Esophagus muscularis mucosa (tissue), 4 donors: Measurements from ENCODE around the gene TEX48. TPM values are rescaled to one million over a fixed set of nuclear protein-coding genes. Genes with fewer than 3 reads are reported as not detected.

Experiments
- DNase-seq: peaks from one replicate; pipeline ENCODE4 v3.0.0-alpha.2; 2017; ENCODE audit errors: extremely low spot score
- H3K27ac ChIP-seq, 4 donors: fragments of 200-600 bp; sonication (generic); replicated peaks in 1 of 4; 1 replicate in 3 of 4; 2 replicates in 1 of 4; pipeline ENCODE4 v1.5.1; 2016 to 2019; ENCODE audit warnings: mild to moderate bottlenecking in 1 of 4
- H3K27me3 ChIP-seq, 4 donors: fragments of 200-600 bp; sonication (generic); one replicate each; pipeline versions ENCODE4 v1.5.1 to v1.6.0; 2016 to 2019
- H3K36me3 ChIP-seq, 4 donors: fragments of 200-600 bp; sonication (generic); one replicate each; pipeline ENCODE4 v1.5.1; 2016 to 2019
- H3K4me1 ChIP-seq, 4 donors: fragments of 200-600 bp; sonication (generic); one replicate each; pipeline ENCODE4 v1.5.1; 2016 to 2019
- H3K4me3 ChIP-seq, 4 donors: fragments of 200-600 bp; sonication (generic); 1 replicate in 2 of 4; 2 replicates in 2 of 4; pipeline ENCODE4 v1.5.1; 2016 to 2019; ENCODE audit warnings: mild to moderate bottlenecking in 4 of 4, moderate library complexity in 1 of 4
- H3K9me3 ChIP-seq, 4 donors: fragments of 200-600 bp; sonication (generic); 1 replicate in 3 of 4; 2 replicates in 1 of 4; pipeline ENCODE4 v1.5.1; 2016 to 2019
- EP300 ChIP-seq: sonication (generic); formaldehyde crosslinking; IDR thresholded peaks from one replicate; pipeline ENCODE4 v1.6.1; 2017; ENCODE audit warnings: antibody characterized with exemption
- POLR2A ChIP-seq: fragments of 450-650 bp; IDR thresholded peaks from one replicate; pipeline ENCODE4 v1.6.1; 2017; ENCODE audit warnings: antibody characterized with exemption, moderate library complexity, mild to moderate bottlenecking, low read depth
- POLR2AphosphoS5 ChIP-seq, 2 donors: sonication (generic); formaldehyde crosslinking; IDR thresholded peaks; one replicate each; pipeline ENCODE4 v1.6.1; 2017; ENCODE audit warnings: antibody characterized with exemption in 2 of 2
- WGBS: methylation state at CpG from one replicate; pipeline ENCODE4 v1.1.5; 2018; 5-methylcytosine and 5-hydroxymethylcytosine counted together
- intact Hi-C: fragments of 100-400 bp; cut with DNase I; formaldehyde crosslinking; loops from one replicate; pipeline ENCODE4 v1.15.1; 2023
- total RNA-seq, 4 donors: library from RNA; depleted of rRNA; stranded (reverse); fragments of >200 nt; gene quantifications; one replicate each; pipeline versions ENCODE4 v1.1.0 to v1.2.1, GENCODE V29; 2016
- TF ChIP-seq, protein P1 (sequence below), 3 experiments: fragments of 200-600 bp in 2 of 3; fragments of 450-650 bp in 1 of 3; sonication (generic) in 2 of 3; IDR thresholded peaks; one replicate each; pipeline ENCODE4 v1.5.1; 2017 to 2019; ENCODE audit warnings: antibody characterized with exemption in 3 of 3, mild to moderate bottlenecking in 2 of 3, moderate library complexity in 1 of 3

The TEX48 gene
- total RNA-seq, 4 donors from 2014 or later, result not detected

DNA sequence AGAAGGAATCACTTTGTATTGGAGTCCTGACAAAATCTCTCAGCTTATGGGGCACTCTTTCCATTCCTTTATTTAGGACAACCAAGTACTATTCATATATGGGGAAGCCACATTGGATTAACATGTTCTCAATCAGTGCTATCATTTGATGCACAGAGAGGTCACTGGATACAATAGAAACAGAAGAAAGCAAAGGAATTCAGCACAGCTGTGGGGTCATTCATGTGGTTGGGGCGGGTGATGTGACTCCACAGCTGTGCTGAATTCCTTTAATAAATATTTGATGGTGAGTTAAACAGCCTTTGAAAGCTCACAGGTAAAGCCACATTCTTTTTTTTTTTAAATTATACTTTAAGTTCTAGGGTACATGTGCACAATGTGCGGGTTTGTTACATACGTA is 854 bp upstream of the TEX48 start:
- WGBS, result 83% methylated on average over 3 of the region's 3 CpGs
- H3K27me3 ChIP-seq, result no peaks in the 10 kb centered on the region
- peaks cover 0 to 4% (median 0%) of the 10 kb centered on the region in 4 donors for H3K4me1 ChIP-seq
- H3K9me3 ChIP-seq, result no peaks in the 10 kb centered on the region
- no peak for DNase-seq
- TF ChIP-seq, protein P1, sequence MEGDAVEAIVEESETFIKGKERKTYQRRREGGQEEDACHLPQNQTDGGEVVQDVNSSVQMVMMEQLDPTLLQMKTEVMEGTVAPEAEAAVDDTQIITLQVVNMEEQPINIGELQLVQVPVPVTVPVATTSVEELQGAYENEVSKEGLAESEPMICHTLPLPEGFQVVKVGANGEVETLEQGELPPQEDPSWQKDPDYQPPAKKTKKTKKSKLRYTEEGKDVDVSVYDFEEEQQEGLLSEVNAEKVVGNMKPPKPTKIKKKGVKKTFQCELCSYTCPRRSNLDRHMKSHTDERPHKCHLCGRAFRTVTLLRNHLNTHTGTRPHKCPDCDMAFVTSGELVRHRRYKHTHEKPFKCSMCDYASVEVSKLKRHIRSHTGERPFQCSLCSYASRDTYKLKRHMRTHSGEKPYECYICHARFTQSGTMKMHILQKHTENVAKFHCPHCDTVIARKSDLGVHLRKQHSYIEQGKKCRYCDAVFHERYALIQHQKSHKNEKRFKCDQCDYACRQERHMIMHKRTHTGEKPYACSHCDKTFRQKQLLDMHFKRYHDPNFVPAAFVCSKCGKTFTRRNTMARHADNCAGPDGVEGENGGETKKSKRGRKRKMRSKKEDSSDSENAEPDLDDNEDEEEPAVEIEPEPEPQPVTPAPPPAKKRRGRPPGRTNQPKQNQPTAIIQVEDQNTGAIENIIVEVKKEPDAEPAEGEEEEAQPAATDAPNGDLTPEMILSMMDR (IDR thresholded peaks at IDR 0.05), result no peak
- no peak for TF ChIP-seq EP300
- TF ChIP-seq POLR2A, result no peak
- no peak for TF ChIP-seq POLR2AphosphoS5 (IDR thresholded peaks at IDR 0.05)
- no peak overlapping the region for H3K4me3 ChIP-seq
- intact Hi-C loops, result loop anchor here (5.0 to 10.0 kb wide), 3 partner anchors 232 to 839 kb away; no protein-coding TSS in a partner anchor
- no peak overlapping the region for H3K27ac ChIP-seq
- no peaks in the 10 kb centered on the region for H3K36me3 ChIP-seq

DNA sequence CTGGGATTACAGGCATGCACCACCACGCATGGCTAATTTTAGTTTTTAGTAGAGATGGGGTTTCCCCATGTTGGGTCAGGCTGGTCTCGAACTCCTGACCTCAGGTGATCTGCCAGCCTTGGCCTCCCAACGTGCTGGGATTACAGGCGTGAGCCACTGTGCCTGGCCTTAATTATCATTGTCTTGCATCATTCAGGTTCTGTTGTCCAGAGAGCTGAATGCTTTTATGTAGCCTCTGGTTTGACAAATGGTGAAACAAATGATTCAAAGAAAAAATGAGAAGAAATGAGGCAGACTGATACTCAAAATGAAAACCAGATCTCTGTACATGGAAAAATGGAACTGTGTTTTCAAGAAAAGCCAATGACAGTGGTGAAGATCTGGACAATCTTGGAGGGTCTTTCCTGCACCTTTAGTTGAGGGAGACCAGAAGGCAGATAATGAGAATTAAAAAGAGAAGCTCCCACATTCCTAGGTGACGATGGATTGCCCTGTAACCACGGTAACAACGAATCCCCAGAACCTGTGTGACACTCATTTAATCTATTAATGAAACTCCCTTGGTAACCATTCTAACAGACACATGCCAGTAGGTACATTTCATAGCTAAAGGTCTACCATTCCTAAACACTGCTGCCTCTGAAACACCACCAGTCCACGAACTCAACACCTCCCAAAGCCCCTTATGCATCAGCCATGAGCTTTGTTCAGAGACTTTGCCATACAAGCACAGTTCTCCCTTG is 1.6 kb downstream of the TEX48 start:
- WGBS, result 78% methylated on average over 8 of the region's 8 CpGs
- TF ChIP-seq EP300 (no peak), POLR2A (no peak), POLR2AphosphoS5 (IDR thresholded peaks at IDR 0.05) (no peak)
- TF ChIP-seq, protein P1 (IDR thresholded peaks at IDR 0.05), result no peak
- intact Hi-C loops, result loop anchor here (5.0 to 10.0 kb wide), 3 partner anchors 234 to 842 kb away; no protein-coding TSS in a partner anchor
- no peak overlapping the region for H3K27ac ChIP-seq
- no peak overlapping the region for H3K4me3 ChIP-seq
- no peak for DNase-seq
- H3K9me3 ChIP-seq, result no peaks in the 10 kb centered on the region
- no peaks in the 10 kb centered on the region for H3K27me3 ChIP-seq
- peaks cover 0 to 15% (median 8%) of the 10 kb centered on the region in 4 donors for H3K4me1 ChIP-seq
- H3K36me3 ChIP-seq, result no peaks in the 10 kb centered on the region

DNA sequence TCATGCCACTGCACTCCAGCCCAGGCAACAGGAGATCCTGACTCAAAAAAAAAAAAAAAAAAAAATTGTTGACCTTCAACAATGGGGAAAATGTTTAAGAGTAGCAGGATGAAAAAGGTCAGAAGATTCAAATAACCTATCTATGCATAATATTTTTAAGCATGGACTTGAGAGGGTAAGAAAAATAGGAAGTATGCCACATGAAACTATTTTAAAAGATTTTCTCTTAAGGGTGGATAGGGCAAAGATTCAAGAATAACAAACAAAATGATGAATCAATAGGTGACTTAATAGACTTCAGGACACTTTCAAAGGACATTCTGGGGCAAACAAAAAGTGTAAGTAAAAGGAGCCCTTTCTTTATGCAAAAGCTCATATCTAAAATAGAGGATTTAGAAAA is 3.2 kb downstream of the TEX48 start:
- Histone ChIP-seq H3K27me3 (no peaks in the 10 kb centered on the region), H3K36me3 (no peaks in the 10 kb centered on the region), H3K9me3 (no peaks in the 10 kb centered on the region), H3K4me3 (no peak overlapping the region), H3K27ac (no peak overlapping the region), H3K4me1 (peaks cover 0 to 15% (median 8%) of the 10 kb centered on the region in 4 donors)
- DNase-seq, result no peak
- intact Hi-C loops, result no loop called here
- TF ChIP-seq EP300 (no peak), POLR2A (no peak), POLR2AphosphoS5 (IDR thresholded peaks at IDR 0.05) (no peak)
- TF ChIP-seq, protein P1 (IDR thresholded peaks at IDR 0.05), result no peak

DNA sequence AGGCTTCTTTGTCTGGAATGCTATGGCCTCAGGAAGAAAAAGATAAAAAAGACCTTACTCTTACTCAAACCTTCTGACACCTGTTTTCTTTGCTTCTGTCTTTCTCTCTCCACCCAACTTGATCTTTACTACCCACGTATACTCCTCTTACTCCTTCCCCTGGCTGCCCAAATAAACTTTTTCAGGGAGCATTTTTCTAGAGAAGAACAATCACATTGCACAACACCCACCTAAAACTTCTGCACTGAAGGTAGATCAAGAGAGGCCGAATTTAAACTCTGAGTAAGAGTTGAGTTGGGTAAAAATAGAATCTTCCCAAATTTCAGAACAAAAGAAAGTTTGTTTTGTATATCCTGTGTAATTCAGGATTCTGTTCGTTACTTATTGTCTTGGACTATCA is 3.9 kb downstream of the TEX48 start:
- peaks cover 0 to 15% (median 8%) of the 10 kb centered on the region in 4 donors for H3K4me1 ChIP-seq
- no peaks in the 10 kb centered on the region for H3K9me3 ChIP-seq
- H3K36me3 ChIP-seq, result no peaks in the 10 kb centered on the region
- no peak overlapping the region for H3K4me3 ChIP-seq
- intact Hi-C loops, result no loop called here
- 71% methylated on average over 3 of the region's 3 CpGs for WGBS
- no peak for TF ChIP-seq POLR2AphosphoS5 (IDR thresholded peaks at IDR 0.05)
- TF ChIP-seq POLR2A, result no peak
- no peak for TF ChIP-seq EP300
- TF ChIP-seq, protein P1 (IDR thresholded peaks at IDR 0.05), result no peak
- no peaks in the 10 kb centered on the region for H3K27me3 ChIP-seq
- no peak overlapping the region for H3K27ac ChIP-seq
- no peak for DNase-seq

DNA sequence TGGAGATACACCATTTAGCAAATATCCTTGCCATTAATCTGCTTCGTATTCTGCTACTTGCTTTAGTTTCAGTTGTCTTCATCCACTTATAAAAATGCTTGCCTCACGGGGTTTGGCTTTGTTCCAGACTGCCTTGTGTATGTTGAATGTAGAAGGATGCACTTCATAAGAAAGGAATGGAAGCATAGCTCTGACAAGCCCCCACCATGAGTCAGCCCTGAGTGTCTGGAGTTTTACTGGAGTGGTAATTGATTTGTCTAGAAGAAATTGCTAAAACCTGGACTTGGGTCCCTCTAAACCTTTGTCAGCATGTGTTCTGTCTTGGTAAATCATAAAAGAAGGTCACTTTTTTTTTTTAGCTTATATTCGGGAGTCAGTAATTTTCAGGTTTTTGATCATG is 4.6 kb downstream of the TEX48 start:
- Histone ChIP-seq H3K4me3 (no peak overlapping the region), H3K27me3 (no peaks in the 10 kb centered on the region), H3K36me3 (no peaks in the 10 kb centered on the region), H3K9me3 (no peaks in the 10 kb centered on the region), H3K27ac (no peak overlapping the region), H3K4me1 (peaks cover 0 to 15% (median 8%) of the 10 kb centered on the region in 4 donors)
- intact Hi-C loops, result no loop called here
- no peak for DNase-seq
- TF ChIP-seq POLR2AphosphoS5 (IDR thresholded peaks at IDR 0.05), result no peak
- no peak for TF ChIP-seq EP300
- no peak for TF ChIP-seq POLR2A
- TF ChIP-seq, protein P1 (IDR thresholded peaks at IDR 0.05), result no peak
- WGBS, result 31% methylated on average over 3 of the region's 3 CpGs
